GM06990 (cell line): ENCODE results near the gene ZFHX2.

Source experiments
- DNase-seq: peaks from one replicate; pipeline ENCODE4 v3.0.0-alpha.2; 2011; ENCODE audit not compliant: insufficient read length; ENCODE audit errors: extremely low read depth
- H3K27me3 ChIP-seq: replicated peaks from 2 replicates; pipeline ENCODE4 v1.6.0; 2011; ENCODE audit warnings: low read length; ENCODE audit not compliant: control insufficient read depth, insufficient read depth
- H3K36me3 ChIP-seq: 2 replicates; pipeline ENCODE4 v1.5.1; 2011; ENCODE audit warnings: low read length; ENCODE audit not compliant: control insufficient read depth, insufficient read depth
- H3K4me3 ChIP-seq: replicated peaks from 2 replicates; pipeline ENCODE4 v1.5.1; 2011; ENCODE audit warnings: low read depth, mild to moderate bottlenecking, control low read depth, low read length
- CTCF ChIP-seq: IDR thresholded peaks from 2 replicates; pipeline ENCODE4 v1.5.1; 2011; ENCODE audit warnings: low read length, control low read depth, mild to moderate bottlenecking, inconsistent platforms; ENCODE audit not compliant: insufficient read depth, poor library complexity, severe bottlenecking

The ZFHX2 gene

GRCh38 chr14:23518709-23519108 lies 32.9 kb downstream of the ZFHX2 start:
- no peak for TF ChIP-seq CTCF
- H3K4me3 ChIP-seq, result no peak overlapping the region
- DNase-seq, result no peak
- H3K27me3 ChIP-seq, result no peaks in the 10 kb centered on the region
- no peaks in the 10 kb centered on the region for H3K36me3 ChIP-seq

GRCh38 chr14:23517650-23518326 lies 33.8 kb downstream of the ZFHX2 start:
- Histone ChIP-seq H3K27me3 (no peaks in the 10 kb centered on the region), H3K36me3 (no peaks in the 10 kb centered on the region), H3K4me3 (no peak overlapping the region)
- no peak for TF ChIP-seq CTCF
- no peak for DNase-seq

GRCh38 chr14:23514644-23514957 lies 37.0 kb downstream of the ZFHX2 start:
- TF ChIP-seq CTCF, result no peak
- H3K4me3 ChIP-seq, result no peak overlapping the region
- DNase-seq, result no peak
- H3K36me3 ChIP-seq, result no peaks in the 10 kb centered on the region
- no peaks in the 10 kb centered on the region for H3K27me3 ChIP-seq

GRCh38 chr14:23513818-23514643 lies 37.5 kb downstream of the ZFHX2 start:
- Histone ChIP-seq H3K4me3 (no peak overlapping the region), H3K27me3 (no peaks in the 10 kb centered on the region), H3K36me3 (no peaks in the 10 kb centered on the region)
- TF ChIP-seq CTCF, result no peak
- DNase-seq, result no peak

GRCh38 chr14:23513005-23513817 lies 38.4 kb downstream of the ZFHX2 start:
- Histone ChIP-seq H3K36me3 (no peaks in the 10 kb centered on the region), H3K27me3 (no peaks in the 10 kb centered on the region), H3K4me3 (no peak overlapping the region)
- TF ChIP-seq CTCF, result no peak
- no peak for DNase-seq
